HUES6 (cell line): ENCODE results near the gene TARP.

Experiments
- H3K27ac ChIP-seq: 2 replicates; pipeline ENCODE4 v1.7.0; 2013; ENCODE audit warnings: low read depth, mild to moderate bottlenecking, low read length, inconsistent platforms
- H3K27me3 ChIP-seq: 2 replicates; pipeline ENCODE4 v1.6.1; 2013; ENCODE audit warnings: low read length; ENCODE audit not compliant: control insufficient read depth, insufficient read depth
- H3K36me3 ChIP-seq: 2 replicates; pipeline ENCODE4 v1.6.1; 2013; ENCODE audit warnings: low read length; ENCODE audit not compliant: control insufficient read depth, insufficient read depth
- H3K4me1 ChIP-seq: 2 replicates; pipeline ENCODE4 v1.6.1; 2013; ENCODE audit warnings: low read length; ENCODE audit not compliant: control insufficient read depth, insufficient read depth
- H3K4me3 ChIP-seq: 2 replicates; pipeline ENCODE4 v1.5.1; 2013; ENCODE audit warnings: low read depth, low read length
- H3K9ac ChIP-seq: one replicate; pipeline ENCODE4 v1.6.1; 2013; ENCODE audit warnings: mild to moderate bottlenecking, low read length
- H3K9me3 ChIP-seq: 2 replicates; pipeline ENCODE4 v1.6.1; 2013; ENCODE audit warnings: low read depth, low read length; ENCODE audit not compliant: control insufficient read depth, insufficient read depth

Gene TARP

DNA sequence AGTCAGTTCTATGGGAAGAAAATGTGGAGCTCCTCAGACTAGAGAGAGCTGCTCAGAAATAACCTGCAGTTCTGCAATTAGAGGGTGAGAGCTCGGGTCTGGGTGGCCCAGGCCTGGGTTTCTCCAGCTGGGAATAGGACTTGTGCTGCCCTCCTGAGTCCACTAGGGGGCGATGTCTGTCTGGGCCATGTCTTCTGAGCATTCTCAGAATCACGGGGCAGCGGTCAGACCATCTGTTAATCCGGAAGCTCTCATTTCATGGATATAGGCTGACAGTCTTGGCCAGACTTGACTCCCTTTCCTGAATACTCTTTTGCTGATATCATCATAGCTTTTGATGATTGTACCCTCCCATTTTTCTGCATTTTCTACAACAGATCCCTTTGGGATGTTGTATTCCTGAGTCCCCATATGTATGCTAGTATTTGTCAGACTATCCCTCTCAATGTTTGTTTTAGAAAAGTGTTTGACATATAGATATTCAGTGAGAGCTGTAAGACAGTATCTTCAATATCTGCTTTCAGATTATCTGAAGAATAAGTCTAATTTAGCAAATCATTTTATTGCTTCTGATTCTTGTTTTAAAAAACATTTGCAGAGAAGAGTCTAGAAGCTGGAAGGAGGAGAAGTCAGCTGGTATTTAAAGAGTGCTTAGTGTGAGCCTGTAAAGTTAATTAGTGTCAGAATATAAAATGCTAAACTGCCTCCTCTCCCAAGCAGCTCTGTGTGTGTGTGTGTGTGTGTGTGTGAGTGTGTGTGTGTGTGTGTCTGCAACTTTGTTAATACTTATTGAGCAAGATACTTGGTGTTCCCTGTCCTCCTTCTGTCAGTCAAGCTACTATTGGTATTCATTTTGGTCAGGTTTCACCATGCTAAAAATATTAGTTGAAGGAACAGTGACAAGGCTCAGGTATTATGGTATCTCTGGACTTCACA lies 57.4 kb downstream of the TARP start:
- no peak overlapping the region for H3K9ac ChIP-seq

DNA sequence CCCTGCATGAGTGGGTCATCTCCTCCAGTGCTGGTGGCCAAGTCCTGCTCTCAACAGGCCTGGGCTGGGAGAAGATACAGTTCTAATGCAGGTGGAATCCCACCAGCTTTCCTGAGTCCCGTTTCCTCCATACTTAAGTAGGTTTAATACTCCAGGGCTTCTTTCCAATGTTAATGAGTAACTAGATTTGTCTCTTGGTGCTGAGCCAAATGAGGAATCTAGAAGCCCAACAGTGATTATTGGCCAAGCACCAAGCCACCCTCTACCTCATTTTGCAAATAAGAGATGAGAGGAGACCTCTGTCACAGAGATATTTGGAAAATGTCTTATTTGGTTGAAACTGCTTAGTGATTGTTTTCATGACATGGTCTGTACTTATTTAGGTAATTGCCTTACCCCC lies 58.3 kb downstream of the TARP start:
- Histone ChIP-seq H3K36me3 (peaks cover 43% of the 10 kb centered on the region), H3K4me3 (no peak overlapping the region), H3K9ac (no peak overlapping the region)

More for the DNA sequence above, 57.4 kb downstream of the TARP start:
- Histone ChIP-seq H3K36me3 (peaks cover 50% of the 10 kb centered on the region), H3K4me3 (no peak overlapping the region), H3K27ac (no peak overlapping the region), H3K27me3 (no peaks in the 10 kb centered on the region), H3K9me3 (no peaks in the 10 kb centered on the region), H3K4me1 (peaks cover 27% of the 10 kb centered on the region)

DNA sequence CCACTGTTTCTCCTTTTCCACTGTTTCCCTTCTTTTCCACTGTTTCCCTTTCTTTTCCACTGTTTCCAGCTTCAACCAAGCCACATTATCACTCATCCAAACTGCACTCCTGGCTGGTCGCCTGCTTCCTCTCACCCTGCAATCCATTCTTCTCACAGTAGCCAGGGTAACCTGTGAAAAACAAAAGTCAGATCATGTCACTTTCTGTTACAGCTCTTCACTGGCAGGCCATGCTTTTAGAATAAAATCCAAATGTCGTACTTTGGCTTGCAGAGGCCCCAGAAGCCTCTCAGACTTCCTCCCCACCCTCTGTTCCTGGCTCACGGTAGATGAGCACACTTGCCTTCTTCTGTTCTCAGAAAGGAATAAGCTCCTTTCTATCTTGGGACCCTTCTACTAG lies 61.5 kb downstream of the TARP start:
- no peaks in the 10 kb centered on the region for H3K27me3 ChIP-seq
- H3K4me1 ChIP-seq, result peaks cover 27% of the 10 kb centered on the region
- H3K27ac ChIP-seq, result no peak overlapping the region
- H3K36me3 ChIP-seq, result peaks cover 23% of the 10 kb centered on the region
- no peaks in the 10 kb centered on the region for H3K9me3 ChIP-seq
- no peak overlapping the region for H3K4me3 ChIP-seq
- H3K9ac ChIP-seq, result no peak overlapping the region

More for the DNA sequence above, 58.3 kb downstream of the TARP start:
- Histone ChIP-seq H3K9me3 (no peaks in the 10 kb centered on the region), H3K27me3 (no peaks in the 10 kb centered on the region), H3K27ac (no peak overlapping the region), H3K4me1 (peaks cover 27% of the 10 kb centered on the region)

DNA sequence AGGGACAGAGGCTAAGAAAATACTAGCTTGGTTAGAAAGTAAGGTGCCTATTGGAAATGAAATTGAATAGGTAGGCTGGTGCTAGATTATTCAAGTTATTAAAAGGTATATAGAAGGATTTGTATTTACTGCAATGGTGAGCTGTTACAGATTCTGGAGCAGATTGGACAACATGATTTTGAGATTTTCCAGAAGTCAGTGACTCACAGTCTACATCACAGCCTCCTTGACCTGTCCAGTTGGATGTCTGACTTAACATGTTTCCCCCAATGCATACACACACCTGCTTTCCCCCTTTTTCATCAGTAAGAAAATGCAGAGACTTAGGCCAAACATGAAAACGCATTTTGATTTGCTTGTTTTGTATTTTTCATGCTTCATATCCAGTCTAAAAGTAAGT lies 62.0 kb downstream of the TARP start:
- Histone ChIP-seq H3K9ac (no peak overlapping the region), H3K36me3 (peaks cover 19% of the 10 kb centered on the region), H3K4me3 (no peak overlapping the region), H3K27me3 (no peaks in the 10 kb centered on the region), H3K9me3 (no peaks in the 10 kb centered on the region), H3K27ac (no peak overlapping the region), H3K4me1 (peaks cover 27% of the 10 kb centered on the region)
